Omental fat pad (tissue), 4 donors: ENCODE measurements around the gene SUGT1. TPM values are rescaled to one million over a fixed set of nuclear protein-coding genes. Genes with fewer than 3 reads are reported as not detected.
"Not testable (repeated sequence)": the region's sequence is repeated elsewhere in the genome, so short reads cannot be mapped to it uniquely, and the experiment has no call there.

ENCODE experiments used
- ATAC-seq: fragments of 150-250 bp; one replicate; pipeline ENCODE4 v1.9.1; 2016; ENCODE audit warnings: mild to moderate bottlenecking, moderate library complexity; ENCODE audit not compliant: low FRiP score
- DNase-seq: peaks from one replicate; pipeline ENCODE4 v3.0.0-alpha.2; 2019; ENCODE audit warnings: low spot score
- CTCF ChIP-seq, 3 donors: fragments of 450-650 bp; IDR thresholded peaks; one replicate each; pipeline ENCODE4 v1.5.1; 2016 to 2017; ENCODE audit warnings: antibody characterized with exemption in 3 of 3, mild to moderate bottlenecking in 3 of 3, moderate library complexity in 2 of 3
- total RNA-seq, 4 donors: library from RNA; depleted of rRNA; stranded (reverse); fragments of >200 nt; gene quantifications; one replicate each; pipeline ENCODE4 v1.1.0, GENCODE V29; 2016

The SUGT1 gene
- total RNA-seq, 4 donors from 2014 or later = 27.5 to 39.1 (median 33.6) TPM

- ATAC-seq (no peak), DNase-seq (no peak)
- no peak for TF ChIP-seq CTCF (IDR thresholded peaks at IDR 0.05)
Measured at GRCh38 chr13:52673465-52673864, 20.8 kb downstream of the SUGT1 start.

- ATAC-seq = no peak
- DNase-seq = no peak
- no peak for TF ChIP-seq CTCF (IDR thresholded peaks at IDR 0.05)
Measured at GRCh38 chr13:52677823-52678222, 25.2 kb downstream of the SUGT1 start.

GRCh38 chr13:52685806-52686205 is 33.2 kb downstream of the SUGT1 start:
- not testable (repeated sequence) for DNase-seq, ATAC-seq

GRCh38 chr13:52686376-52686775 is 33.7 kb downstream of the SUGT1 start:
- no peak for TF ChIP-seq CTCF (IDR thresholded peaks at IDR 0.05)
- ATAC-seq (no peak), DNase-seq (no peak)

- DNase-seq (no peak), ATAC-seq (no peak)
- no peak for TF ChIP-seq CTCF (IDR thresholded peaks at IDR 0.05)
Measured at GRCh38 chr13:52695856-52696255, 43.2 kb downstream of the SUGT1 start.

- no peak for TF ChIP-seq CTCF (IDR thresholded peaks at IDR 0.05)
- no peak for ATAC-seq
- DNase-seq = no peak
Measured at GRCh38 chr13:52696566-52696965, 43.9 kb downstream of the SUGT1 start.

GRCh38 chr13:52701728-52702465 is 49.3 kb downstream of the SUGT1 start:
- no peak for DNase-seq
- no peak for ATAC-seq
- no peak for TF ChIP-seq CTCF (IDR thresholded peaks at IDR 0.05)
